HL-60 (cell line): ENCODE results near the gene NKX2-4.

ENCODE experiments used
- GABPA ChIP-seq: IDR thresholded peaks from 2 replicates; pipeline ENCODE4 v1.6.1; 2012; ENCODE audit warnings: low read depth
- TF ChIP-seq, protein P1 (sequence below): IDR thresholded peaks from one replicate; pipeline ENCODE4 v1.5.1; 2011; ENCODE audit warnings: low read length, control low read depth, inconsistent platforms; ENCODE audit not compliant: insufficient read depth
- TF ChIP-seq, protein P2 (sequence below): IDR thresholded peaks from 2 replicates; pipeline ENCODE4 v1.6.1; 2012; ENCODE audit warnings: low read depth; ENCODE audit not compliant: insufficient replicate concordance

DNA sequence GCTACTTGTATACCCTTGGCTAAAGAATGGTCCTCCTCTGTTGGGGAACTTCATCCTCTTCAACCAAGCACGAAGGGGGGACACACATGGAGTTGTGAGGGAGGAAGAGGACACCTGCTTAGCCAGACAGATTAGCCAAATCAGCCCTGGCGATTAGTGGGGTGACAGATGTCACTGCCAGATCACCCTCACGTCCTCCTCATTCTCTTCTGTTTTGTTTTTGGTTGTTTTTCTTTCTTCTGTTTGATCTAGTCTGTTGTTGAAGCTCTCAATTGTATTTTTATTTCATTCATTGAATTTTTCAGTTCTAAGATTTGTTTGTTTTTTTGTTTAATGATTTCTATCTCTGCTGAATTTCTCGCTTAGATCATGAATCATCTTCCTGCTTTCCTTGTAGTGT, 27.5 kb upstream of the NKX2-4 start:
- TF ChIP-seq GABPA: no peak
- TF ChIP-seq, protein P1, sequence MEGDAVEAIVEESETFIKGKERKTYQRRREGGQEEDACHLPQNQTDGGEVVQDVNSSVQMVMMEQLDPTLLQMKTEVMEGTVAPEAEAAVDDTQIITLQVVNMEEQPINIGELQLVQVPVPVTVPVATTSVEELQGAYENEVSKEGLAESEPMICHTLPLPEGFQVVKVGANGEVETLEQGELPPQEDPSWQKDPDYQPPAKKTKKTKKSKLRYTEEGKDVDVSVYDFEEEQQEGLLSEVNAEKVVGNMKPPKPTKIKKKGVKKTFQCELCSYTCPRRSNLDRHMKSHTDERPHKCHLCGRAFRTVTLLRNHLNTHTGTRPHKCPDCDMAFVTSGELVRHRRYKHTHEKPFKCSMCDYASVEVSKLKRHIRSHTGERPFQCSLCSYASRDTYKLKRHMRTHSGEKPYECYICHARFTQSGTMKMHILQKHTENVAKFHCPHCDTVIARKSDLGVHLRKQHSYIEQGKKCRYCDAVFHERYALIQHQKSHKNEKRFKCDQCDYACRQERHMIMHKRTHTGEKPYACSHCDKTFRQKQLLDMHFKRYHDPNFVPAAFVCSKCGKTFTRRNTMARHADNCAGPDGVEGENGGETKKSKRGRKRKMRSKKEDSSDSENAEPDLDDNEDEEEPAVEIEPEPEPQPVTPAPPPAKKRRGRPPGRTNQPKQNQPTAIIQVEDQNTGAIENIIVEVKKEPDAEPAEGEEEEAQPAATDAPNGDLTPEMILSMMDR: no peak
- TF ChIP-seq, protein P2, sequence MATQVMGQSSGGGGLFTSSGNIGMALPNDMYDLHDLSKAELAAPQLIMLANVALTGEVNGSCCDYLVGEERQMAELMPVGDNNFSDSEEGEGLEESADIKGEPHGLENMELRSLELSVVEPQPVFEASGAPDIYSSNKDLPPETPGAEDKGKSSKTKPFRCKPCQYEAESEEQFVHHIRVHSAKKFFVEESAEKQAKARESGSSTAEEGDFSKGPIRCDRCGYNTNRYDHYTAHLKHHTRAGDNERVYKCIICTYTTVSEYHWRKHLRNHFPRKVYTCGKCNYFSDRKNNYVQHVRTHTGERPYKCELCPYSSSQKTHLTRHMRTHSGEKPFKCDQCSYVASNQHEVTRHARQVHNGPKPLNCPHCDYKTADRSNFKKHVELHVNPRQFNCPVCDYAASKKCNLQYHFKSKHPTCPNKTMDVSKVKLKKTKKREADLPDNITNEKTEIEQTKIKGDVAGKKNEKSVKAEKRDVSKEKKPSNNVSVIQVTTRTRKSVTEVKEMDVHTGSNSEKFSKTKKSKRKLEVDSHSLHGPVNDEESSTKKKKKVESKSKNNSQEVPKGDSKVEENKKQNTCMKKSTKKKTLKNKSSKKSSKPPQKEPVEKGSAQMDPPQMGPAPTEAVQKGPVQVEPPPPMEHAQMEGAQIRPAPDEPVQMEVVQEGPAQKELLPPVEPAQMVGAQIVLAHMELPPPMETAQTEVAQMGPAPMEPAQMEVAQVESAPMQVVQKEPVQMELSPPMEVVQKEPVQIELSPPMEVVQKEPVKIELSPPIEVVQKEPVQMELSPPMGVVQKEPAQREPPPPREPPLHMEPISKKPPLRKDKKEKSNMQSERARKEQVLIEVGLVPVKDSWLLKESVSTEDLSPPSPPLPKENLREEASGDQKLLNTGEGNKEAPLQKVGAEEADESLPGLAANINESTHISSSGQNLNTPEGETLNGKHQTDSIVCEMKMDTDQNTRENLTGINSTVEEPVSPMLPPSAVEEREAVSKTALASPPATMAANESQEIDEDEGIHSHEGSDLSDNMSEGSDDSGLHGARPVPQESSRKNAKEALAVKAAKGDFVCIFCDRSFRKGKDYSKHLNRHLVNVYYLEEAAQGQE: no peak
